Calu3 (cell line): ENCODE results near the gene ZFYVE26. TPM values are rescaled to one million over a fixed set of nuclear protein-coding genes. Genes with fewer than 3 reads are reported as not detected.
A peak's percentile ranks its signal among the peaks of the same experiment; 100 is the strongest.

Experiments used
- BruUV-seq: library from RNA; stranded (reverse); fragments of 400-500 nt; replicated peaks from 2 replicates; lab custom pipeline; 2021; lab: Mats Ljungman, UMichigan
- CTCF ChIA-PET: fragments of 300-600 bp; sonication (Branson Sonifier 250); formaldehyde crosslinking; loops from one replicate; lab custom pipeline; 2022; ENCODE audit warnings: antibody characterized with exemption; lab: Charles Lee
- DNase-seq: peaks from one replicate; pipeline ENCODE4 v3.0.0; 2022
- H3K27ac Mint-ChIP-seq: one replicate; pipeline ENCODE4 v1.8.0; 2022; ENCODE audit warnings: mixed read lengths; ENCODE audit not compliant: unreplicated experiment
- H3K27me3 Mint-ChIP-seq: one replicate; pipeline ENCODE4 v1.8.0; 2022; ENCODE audit warnings: mixed read lengths; ENCODE audit not compliant: unreplicated experiment
- H3K36me3 Mint-ChIP-seq: one replicate; pipeline ENCODE4 v1.8.0; 2022; ENCODE audit warnings: mild to moderate bottlenecking, moderate library complexity, mixed read lengths; ENCODE audit not compliant: insufficient read depth, unreplicated experiment
- H3K4me1 Mint-ChIP-seq: one replicate; pipeline ENCODE4 v1.8.0; 2022; ENCODE audit warnings: mild to moderate bottlenecking, low read depth, mixed read lengths; ENCODE audit not compliant: unreplicated experiment
- H3K4me3 Mint-ChIP-seq: one replicate; pipeline ENCODE4 v1.8.0; 2022; ENCODE audit warnings: mild to moderate bottlenecking, low read depth, moderate library complexity, mixed read lengths; ENCODE audit not compliant: unreplicated experiment
- H3K9me3 Mint-ChIP-seq: one replicate; pipeline ENCODE4 v1.8.0; 2022; ENCODE audit warnings: low read depth, mixed read lengths; ENCODE audit not compliant: unreplicated experiment
- CTCF ChIP-seq: fragments of 200-600 bp; IDR thresholded peaks from one replicate; pipeline ENCODE4 v1.8.0; 2022; ENCODE audit warnings: antibody characterized with exemption; ENCODE audit not compliant: unreplicated experiment
- intact Hi-C: fragments of 100-400 bp; cut with micrococcal nuclease; formaldehyde crosslinking; loops from one replicate; pipeline ENCODE4 v1.10.0; 2022; ENCODE audit not compliant: unreplicated experiment
- total RNA-seq: library from RNA; stranded (reverse); gene quantifications from 2 replicates; pipeline ENCODE4 v1.2.3, GENCODE V29; 2022

The ZFYVE26 gene
- total RNA-seq, 1 experiment from 2014 or later, result 19.9 TPM

GRCh38 chr14:67766035-67766680 is 50.2 kb downstream of the ZFYVE26 start:
- Mint-ChIP-seq H3K4me3 (no peak overlapping the region), H3K9me3 (no peaks in the 10 kb centered on the region), H3K27ac (peak overlapping the region; percentile 35), H3K36me3 (peaks cover 5% of the 10 kb centered on the region), H3K4me1 (peaks cover 25% of the 10 kb centered on the region), H3K27me3 (no peaks in the 10 kb centered on the region)
- CTCF ChIA-PET, result interaction anchor here (0.6 to 1.2 kb wide), 4 partner anchors 37 to 239 kb away, joined by 3 to 12 read pairs (median 3); no protein-coding TSS in a partner anchor
- no TSS peak for BruUV-seq
- intact Hi-C loops, result loop anchor here (10.0 kb wide), 1 partner anchor 91 kb away; the partner anchor contains the start of gene VTI1B
- no peak for DNase-seq
- no peak for TF ChIP-seq CTCF

GRCh38 chr14:67765192-67765834 is 51.1 kb downstream of the ZFYVE26 start:
- peaks cover 25% of the 10 kb centered on the region for H3K4me1 Mint-ChIP-seq
- BruUV-seq, result no TSS peak
- intact Hi-C loops, result loop anchor here (10.0 kb wide), 1 partner anchor 91 kb away; the partner anchor contains the start of gene VTI1B
- DNase-seq, result peak; percentile 43
- no peak overlapping the region for H3K4me3 Mint-ChIP-seq
- CTCF ChIA-PET, result interaction anchor here (1.0 to 1.1 kb wide), 2 partner anchors 61 to 238 kb away, joined by 3 to 12 read pairs; no protein-coding TSS in a partner anchor
- no peak for TF ChIP-seq CTCF
- peaks cover 5% of the 10 kb centered on the region for H3K36me3 Mint-ChIP-seq
- peak overlapping the region; percentile 35 for H3K27ac Mint-ChIP-seq
- H3K9me3 Mint-ChIP-seq, result no peaks in the 10 kb centered on the region
- H3K27me3 Mint-ChIP-seq, result no peaks in the 10 kb centered on the region

- CTCF ChIA-PET, result no interaction called here
- Mint-ChIP-seq H3K36me3 (peaks cover 5% of the 10 kb centered on the region), H3K4me3 (no peak overlapping the region), H3K9me3 (no peaks in the 10 kb centered on the region), H3K27me3 (no peaks in the 10 kb centered on the region), H3K4me1 (peaks cover 25% of the 10 kb centered on the region), H3K27ac (peak overlapping the region; percentile 35)
- BruUV-seq, result no TSS peak
- peak; percentile 28 for DNase-seq
- intact Hi-C loops, result loop anchor here (10.0 kb wide), 1 partner anchor 90 kb away; the partner anchor contains the start of gene VTI1B
- no peak for TF ChIP-seq CTCF
These were observed 51.9 kb downstream of the ZFYVE26 start for GRCh38 chr14:67764496-67764895.

GRCh38 chr14:67763158-67763822 is 53.1 kb downstream of the ZFYVE26 start:
- Mint-ChIP-seq H3K27ac (no peak overlapping the region), H3K9me3 (no peaks in the 10 kb centered on the region), H3K36me3 (peaks cover 5% of the 10 kb centered on the region), H3K4me3 (no peak overlapping the region), H3K4me1 (peaks cover 25% of the 10 kb centered on the region), H3K27me3 (no peaks in the 10 kb centered on the region)
- CTCF ChIA-PET, result interaction anchor here (1.3 kb wide), 1 partner anchor 24 kb away, joined by 3 read pairs; no protein-coding TSS in a partner anchor
- peak; percentile 29 for DNase-seq
- no peak for TF ChIP-seq CTCF
- no TSS peak for BruUV-seq
- intact Hi-C loops, result loop anchor here (10.0 kb wide), 1 partner anchor 88 kb away; the partner anchor contains the start of gene VTI1B
